Measurements from ENCODE around the gene SLC25A42. TPM values are rescaled to one million over a fixed set of nuclear protein-coding genes. Genes with fewer than 3 reads are reported as not detected.

Gene SLC25A42
- total RNA-seq, 1 experiment from 2014 or later: 8.1 TPM

GRCh38 chr19:19121371-19121770 is 57.6 kb downstream of the SLC25A42 start (continued):
- TF ChIP-seq, protein P1, sequence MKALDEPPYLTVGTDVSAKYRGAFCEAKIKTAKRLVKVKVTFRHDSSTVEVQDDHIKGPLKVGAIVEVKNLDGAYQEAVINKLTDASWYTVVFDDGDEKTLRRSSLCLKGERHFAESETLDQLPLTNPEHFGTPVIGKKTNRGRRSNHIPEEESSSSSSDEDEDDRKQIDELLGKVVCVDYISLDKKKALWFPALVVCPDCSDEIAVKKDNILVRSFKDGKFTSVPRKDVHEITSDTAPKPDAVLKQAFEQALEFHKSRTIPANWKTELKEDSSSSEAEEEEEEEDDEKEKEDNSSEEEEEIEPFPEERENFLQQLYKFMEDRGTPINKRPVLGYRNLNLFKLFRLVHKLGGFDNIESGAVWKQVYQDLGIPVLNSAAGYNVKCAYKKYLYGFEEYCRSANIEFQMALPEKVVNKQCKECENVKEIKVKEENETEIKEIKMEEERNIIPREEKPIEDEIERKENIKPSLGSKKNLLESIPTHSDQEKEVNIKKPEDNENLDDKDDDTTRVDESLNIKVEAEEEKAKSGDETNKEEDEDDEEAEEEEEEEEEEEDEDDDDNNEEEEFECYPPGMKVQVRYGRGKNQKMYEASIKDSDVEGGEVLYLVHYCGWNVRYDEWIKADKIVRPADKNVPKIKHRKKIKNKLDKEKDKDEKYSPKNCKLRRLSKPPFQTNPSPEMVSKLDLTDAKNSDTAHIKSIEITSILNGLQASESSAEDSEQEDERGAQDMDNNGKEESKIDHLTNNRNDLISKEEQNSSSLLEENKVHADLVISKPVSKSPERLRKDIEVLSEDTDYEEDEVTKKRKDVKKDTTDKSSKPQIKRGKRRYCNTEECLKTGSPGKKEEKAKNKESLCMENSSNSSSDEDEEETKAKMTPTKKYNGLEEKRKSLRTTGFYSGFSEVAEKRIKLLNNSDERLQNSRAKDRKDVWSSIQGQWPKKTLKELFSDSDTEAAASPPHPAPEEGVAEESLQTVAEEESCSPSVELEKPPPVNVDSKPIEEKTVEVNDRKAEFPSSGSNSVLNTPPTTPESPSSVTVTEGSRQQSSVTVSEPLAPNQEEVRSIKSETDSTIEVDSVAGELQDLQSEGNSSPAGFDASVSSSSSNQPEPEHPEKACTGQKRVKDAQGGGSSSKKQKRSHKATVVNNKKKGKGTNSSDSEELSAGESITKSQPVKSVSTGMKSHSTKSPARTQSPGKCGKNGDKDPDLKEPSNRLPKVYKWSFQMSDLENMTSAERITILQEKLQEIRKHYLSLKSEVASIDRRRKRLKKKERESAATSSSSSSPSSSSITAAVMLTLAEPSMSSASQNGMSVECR (CRISPR knock-in tag; IDR thresholded peaks at IDR 0.05; ENCODE audit: borderline replicate concordance): no peak
- TF ChIP-seq E2F5 (CRISPR knock-in tag; IDR thresholded peaks at IDR 0.05): no peak
- TF ChIP-seq NR3C1 (CRISPR knock-in tag; conservative IDR thresholded peaks at IDR 0.05; ENCODE audit: low read depth): no peak

- POLR2A ChIA-PET: interaction anchor here (0.6 kb wide), 1 partner anchor 412 kb away, joined by 4 read pairs; no protein-coding TSS in a partner anchor
- ATAC-seq (no peak), DNase-seq (ENCODE audit: low spot score) (no peak)
- H3K4me3 Mint-ChIP-seq: no peak overlapping the region
- no peak overlapping the region for H3K27ac Mint-ChIP-seq
- no peaks in the 10 kb centered on the region for H3K4me1 Mint-ChIP-seq
- H3K27me3 Mint-ChIP-seq (ENCODE audit: low read depth): no peaks in the 10 kb centered on the region
- no peak for TF ChIP-seq FOXK1 (CRISPR knock-in tag; IDR thresholded peaks at IDR 0.05)
- no peak for TF ChIP-seq ZNF232 (CRISPR knock-in tag; IDR thresholded peaks at IDR 0.05)
- TF ChIP-seq, protein P2, sequence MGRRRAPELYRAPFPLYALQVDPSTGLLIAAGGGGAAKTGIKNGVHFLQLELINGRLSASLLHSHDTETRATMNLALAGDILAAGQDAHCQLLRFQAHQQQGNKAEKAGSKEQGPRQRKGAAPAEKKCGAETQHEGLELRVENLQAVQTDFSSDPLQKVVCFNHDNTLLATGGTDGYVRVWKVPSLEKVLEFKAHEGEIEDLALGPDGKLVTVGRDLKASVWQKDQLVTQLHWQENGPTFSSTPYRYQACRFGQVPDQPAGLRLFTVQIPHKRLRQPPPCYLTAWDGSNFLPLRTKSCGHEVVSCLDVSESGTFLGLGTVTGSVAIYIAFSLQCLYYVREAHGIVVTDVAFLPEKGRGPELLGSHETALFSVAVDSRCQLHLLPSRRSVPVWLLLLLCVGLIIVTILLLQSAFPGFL (CRISPR knock-in tag; IDR thresholded peaks at IDR 0.05; ENCODE audit: borderline replicate concordance): no peak
- TF ChIP-seq ETV6 (CRISPR knock-in tag; IDR thresholded peaks at IDR 0.05): no peak
- TF ChIP-seq IRF1 (CRISPR knock-in tag; IDR thresholded peaks at IDR 0.05): no peak
- TF ChIP-seq JUN (CRISPR knock-in tag; IDR thresholded peaks at IDR 0.05): no peak
- TF ChIP-seq NR3C1 (CRISPR knock-in tag; conservative IDR thresholded peaks at IDR 0.05; ENCODE audit: low read depth): no peak
- CTCF ChIA-PET: interaction anchor here (0.7 to 2.5 kb wide), 4 partner anchors 12 to 102 kb away, joined by 3 to 6 read pairs (median 4); no protein-coding TSS in a partner anchor
- H3K9me3 Mint-ChIP-seq: peaks cover 14% of the 10 kb centered on the region
- H3K36me3 Mint-ChIP-seq: peaks cover 37% of the 10 kb centered on the region
These were observed 59.1 kb downstream of the SLC25A42 start for GRCh38 chr19:19122902-19123301.

GRCh38 chr19:19123386-19123785 is 59.6 kb downstream of the SLC25A42 start:
- no peak for ATAC-seq
- DNase-seq (ENCODE audit: low spot score): no peak
- ChIA-PET POLR2A (no interaction called here), CTCF (interaction anchor here (1.4 kb wide), 1 partner anchor 12 kb away, joined by 4 read pairs; no protein-coding TSS in a partner anchor)
- H3K9me3 Mint-ChIP-seq: peaks cover 14% of the 10 kb centered on the region
- H3K27ac Mint-ChIP-seq: no peak overlapping the region
- peaks cover 38% of the 10 kb centered on the region for H3K36me3 Mint-ChIP-seq
- H3K4me3 Mint-ChIP-seq: no peak overlapping the region
- H3K4me1 Mint-ChIP-seq: no peaks in the 10 kb centered on the region
- H3K27me3 Mint-ChIP-seq (ENCODE audit: low read depth): no peaks in the 10 kb centered on the region
- TF ChIP-seq SMAD4 (CRISPR knock-in tag; IDR thresholded peaks at IDR 0.05) (no peak), PRRX2 (CRISPR knock-in tag; IDR thresholded peaks at IDR 0.05) (no peak), MXD4 (CRISPR knock-in tag; IDR thresholded peaks at IDR 0.05; ENCODE audit: borderline replicate concordance) (no peak), ZNF317 (CRISPR knock-in tag; IDR thresholded peaks at IDR 0.05; ENCODE audit: borderline replicate concordance, low read depth) (no peak), TCF7 (CRISPR knock-in tag; IDR thresholded peaks at IDR 0.05; ENCODE audit: low read depth) (no peak), GRHL2 (CRISPR knock-in tag; IDR thresholded peaks at IDR 0.05; ENCODE audit: insufficient replicate concordance, severe bottlenecking) (no peak), STAT6 (CRISPR knock-in tag; conservative IDR thresholded peaks at IDR 0.05; ENCODE audit: low read depth) (no peak), CREM (CRISPR knock-in tag; IDR thresholded peaks at IDR 0.05) (no peak)
- TF ChIP-seq, protein P3, sequence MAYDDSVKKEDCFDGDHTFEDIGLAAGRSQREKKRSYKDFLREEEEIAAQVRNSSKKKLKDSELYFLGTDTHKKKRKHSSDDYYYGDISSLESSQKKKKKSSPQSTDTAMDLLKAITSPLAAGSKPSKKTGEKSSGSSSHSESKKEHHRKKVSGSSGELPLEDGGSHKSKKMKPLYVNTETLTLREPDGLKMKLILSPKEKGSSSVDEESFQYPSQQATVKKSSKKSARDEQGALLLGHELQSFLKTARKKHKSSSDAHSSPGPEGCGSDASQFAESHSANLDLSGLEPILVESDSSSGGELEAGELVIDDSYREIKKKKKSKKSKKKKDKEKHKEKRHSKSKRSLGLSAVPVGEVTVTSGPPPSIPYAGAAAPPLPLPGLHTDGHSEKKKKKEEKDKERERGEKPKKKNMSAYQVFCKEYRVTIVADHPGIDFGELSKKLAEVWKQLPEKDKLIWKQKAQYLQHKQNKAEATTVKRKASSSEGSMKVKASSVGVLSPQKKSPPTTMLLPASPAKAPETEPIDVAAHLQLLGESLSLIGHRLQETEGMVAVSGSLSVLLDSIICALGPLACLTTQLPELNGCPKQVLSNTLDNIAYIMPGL (CRISPR knock-in tag; IDR thresholded peaks at IDR 0.05): no peak
- TF ChIP-seq, protein P4, sequence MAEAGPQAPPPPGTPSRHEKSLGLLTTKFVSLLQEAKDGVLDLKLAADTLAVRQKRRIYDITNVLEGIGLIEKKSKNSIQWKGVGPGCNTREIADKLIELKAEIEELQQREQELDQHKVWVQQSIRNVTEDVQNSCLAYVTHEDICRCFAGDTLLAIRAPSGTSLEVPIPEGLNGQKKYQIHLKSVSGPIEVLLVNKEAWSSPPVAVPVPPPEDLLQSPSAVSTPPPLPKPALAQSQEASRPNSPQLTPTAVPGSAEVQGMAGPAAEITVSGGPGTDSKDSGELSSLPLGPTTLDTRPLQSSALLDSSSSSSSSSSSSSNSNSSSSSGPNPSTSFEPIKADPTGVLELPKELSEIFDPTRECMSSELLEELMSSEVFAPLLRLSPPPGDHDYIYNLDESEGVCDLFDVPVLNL (CRISPR knock-in tag; IDR thresholded peaks at IDR 0.05; ENCODE audit: borderline replicate concordance, low read depth): no peak
